Liver (tissue), 3 donors: ENCODE measurements around the gene RBM33.

Experiments used
- EGR1 ChIP-seq, 2 donors: IDR thresholded peaks; 2 replicates each; pipeline ENCODE4 v1.6.1; 2016 to 2018; ENCODE audit warnings: antibody characterized with exemption in 2 of 2, low read depth in 2 of 2
- FOXA1 ChIP-seq: IDR thresholded peaks from 2 replicates; pipeline ENCODE4 v1.6.1; 2016; ENCODE audit warnings: antibody characterized with exemption
- REST ChIP-seq: IDR thresholded peaks from 2 replicates; pipeline ENCODE4 v1.6.1; 2016; ENCODE audit warnings: antibody characterized with exemption, mild to moderate bottlenecking
- TAF1 ChIP-seq: conservative IDR thresholded peaks from 2 replicates; pipeline ENCODE4 v1.6.1; 2016; ENCODE audit warnings: antibody characterized with exemption, mild to moderate bottlenecking
- TF ChIP-seq, protein P1 (sequence below): fragments of 150-350 bp; IDR thresholded peaks from 2 replicates; pipeline ENCODE4 v1.5.1; 2017; ENCODE audit warnings: improper control_type of control experiment, low read depth, low read length; ENCODE audit not compliant: missing input control
- donor health status: healthy.
- donor health status: healthy.

- TF ChIP-seq TAF1 (no peak), REST (no peak), EGR1 (IDR thresholded peaks at IDR 0.05; ENCODE audit: low read depth in 2 of 2) (no peak), FOXA1 (no peak)
- TF ChIP-seq, protein P1, sequence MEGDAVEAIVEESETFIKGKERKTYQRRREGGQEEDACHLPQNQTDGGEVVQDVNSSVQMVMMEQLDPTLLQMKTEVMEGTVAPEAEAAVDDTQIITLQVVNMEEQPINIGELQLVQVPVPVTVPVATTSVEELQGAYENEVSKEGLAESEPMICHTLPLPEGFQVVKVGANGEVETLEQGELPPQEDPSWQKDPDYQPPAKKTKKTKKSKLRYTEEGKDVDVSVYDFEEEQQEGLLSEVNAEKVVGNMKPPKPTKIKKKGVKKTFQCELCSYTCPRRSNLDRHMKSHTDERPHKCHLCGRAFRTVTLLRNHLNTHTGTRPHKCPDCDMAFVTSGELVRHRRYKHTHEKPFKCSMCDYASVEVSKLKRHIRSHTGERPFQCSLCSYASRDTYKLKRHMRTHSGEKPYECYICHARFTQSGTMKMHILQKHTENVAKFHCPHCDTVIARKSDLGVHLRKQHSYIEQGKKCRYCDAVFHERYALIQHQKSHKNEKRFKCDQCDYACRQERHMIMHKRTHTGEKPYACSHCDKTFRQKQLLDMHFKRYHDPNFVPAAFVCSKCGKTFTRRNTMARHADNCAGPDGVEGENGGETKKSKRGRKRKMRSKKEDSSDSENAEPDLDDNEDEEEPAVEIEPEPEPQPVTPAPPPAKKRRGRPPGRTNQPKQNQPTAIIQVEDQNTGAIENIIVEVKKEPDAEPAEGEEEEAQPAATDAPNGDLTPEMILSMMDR: no peak
Observed at GRCh38 chr7:155733582-155734444, 89.4 kb downstream of the RBM33 start.
